Stomach smooth muscle (tissue), 2 donors: ENCODE results near the gene EFL1.

ENCODE experiments used
- H3K27ac ChIP-seq: one replicate; pipeline ENCODE4 v1.7.0; 2013; ENCODE audit warnings: mild to moderate bottlenecking, low read length, inconsistent platforms
- H3K27me3 ChIP-seq, 2 donors: one replicate each; pipeline ENCODE4 v1.7.0; 2013; ENCODE audit warnings: low read length in 2 of 2; ENCODE audit not compliant: insufficient read depth in 2 of 2, control insufficient read depth in 1 of 2
- H3K36me3 ChIP-seq, 2 donors: one replicate each; pipeline ENCODE4 v1.7.0; 2013; ENCODE audit warnings: low read length in 2 of 2; ENCODE audit not compliant: control insufficient read depth in 2 of 2, insufficient read depth in 2 of 2
- H3K4me1 ChIP-seq: one replicate; pipeline ENCODE4 v1.7.0; 2013; ENCODE audit warnings: low read length; ENCODE audit not compliant: control insufficient read depth, insufficient read depth
- H3K4me3 ChIP-seq, 2 donors: one replicate each; pipeline ENCODE4 v1.7.0; 2013; ENCODE audit warnings: low read length in 2 of 2
- H3K9ac ChIP-seq, 2 donors: one replicate each; pipeline ENCODE4 v1.7.0; 2013; ENCODE audit warnings: low read length in 2 of 2, mild to moderate bottlenecking in 1 of 2
- H3K9me3 ChIP-seq, 2 donors: one replicate each; pipeline ENCODE4 v1.7.0; 2013; ENCODE audit warnings: low read length in 2 of 2; ENCODE audit not compliant: control insufficient read depth in 2 of 2
- donor health status: healthy.
- donor health status: Pancreatic carcinoma.

Gene EFL1

DNA sequence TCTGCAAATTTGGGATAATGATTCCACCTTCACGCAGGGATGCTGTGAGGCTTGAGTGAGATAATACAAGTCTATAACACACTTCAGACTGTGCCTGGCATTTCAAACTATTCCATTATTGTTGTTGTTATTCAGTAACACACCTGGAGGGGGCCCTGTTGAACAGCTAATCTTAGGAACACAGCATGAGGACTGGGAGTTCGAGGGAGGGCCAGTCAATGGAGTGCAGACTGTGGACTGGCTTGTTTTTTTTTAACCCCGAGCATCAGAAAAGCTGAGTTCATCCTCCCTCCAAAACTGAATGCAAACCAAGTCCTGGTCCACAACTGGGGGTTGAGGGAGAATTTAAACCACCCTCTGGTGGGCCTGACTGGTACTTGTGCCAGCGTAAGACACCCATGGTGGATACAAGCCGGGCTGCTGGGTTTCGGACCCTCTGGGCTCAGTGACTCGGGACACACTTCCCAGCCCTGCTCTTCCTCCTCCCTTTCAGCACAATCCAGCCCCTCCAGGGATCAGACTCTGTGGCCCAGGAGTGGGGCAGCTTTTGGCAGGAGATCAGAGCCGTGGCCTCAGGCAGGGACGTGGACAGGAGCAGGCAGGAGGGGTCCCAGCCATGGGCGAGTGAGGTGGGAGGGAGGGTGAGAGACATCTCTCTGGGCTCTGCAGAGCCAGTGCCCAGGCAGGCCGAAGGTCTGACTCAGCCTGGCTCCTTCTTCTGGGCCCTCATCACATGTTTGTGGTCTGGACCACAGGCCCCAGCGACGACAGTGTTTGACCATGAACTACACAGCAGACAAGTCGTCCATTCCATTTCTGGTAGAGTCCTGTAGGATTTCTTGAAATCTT, 180.4 kb downstream of the EFL1 start:
- no peaks in the 10 kb centered on the region for H3K4me1 ChIP-seq
- H3K4me3 ChIP-seq, result no peak overlapping the region
- H3K36me3 ChIP-seq, result no peaks in the 10 kb centered on the region
- no peak overlapping the region for H3K27ac ChIP-seq
- no peak overlapping the region for H3K9ac ChIP-seq
- no peaks in the 10 kb centered on the region for H3K27me3 ChIP-seq
- peaks cover 0 to 4% of the 10 kb centered on the region in 2 donors for H3K9me3 ChIP-seq

GRCh38 chr15:82080774-82081173, 181.8 kb downstream of the EFL1 start:
- H3K27me3 ChIP-seq, result no peaks in the 10 kb centered on the region
- H3K4me3 ChIP-seq, result no peak overlapping the region
- no peaks in the 10 kb centered on the region for H3K4me1 ChIP-seq
- peaks cover 0 to 4% of the 10 kb centered on the region in 2 donors for H3K9me3 ChIP-seq
- no peak overlapping the region for H3K27ac ChIP-seq
- H3K9ac ChIP-seq, result no peak overlapping the region
- no peaks in the 10 kb centered on the region for H3K36me3 ChIP-seq
